ENCODE results near the gene GOLGA6L10. TPM values are rescaled to one million over a fixed set of nuclear protein-coding genes. Genes with fewer than 3 reads are reported as not detected.
"Not testable (repeated sequence)": the region's sequence is repeated elsewhere in the genome, so short reads cannot be mapped to it uniquely, and the experiment has no call there.

Gene GOLGA6L10
- total and polyA plus RNA-seq, 2 donors (not counting 1 experiment from before 2014, with no cell fraction given) = 0.16 to 0.99 TPM

- not testable (repeated sequence) for H4K20me1 ChIP-seq (ENCODE audit: control insufficient read depth, extremely low read depth, insufficient read depth, low read length); H3K27me3 ChIP-seq (ENCODE audit: control insufficient read depth, insufficient read depth, low read length); H3K9ac ChIP-seq (ENCODE audit: insufficient read depth, low read length); H3K4me3 ChIP-seq (replicated peaks in 1 of 4; ENCODE audit: control extremely low read depth in 1 of 4, insufficient read depth in 1 of 4, low read depth in 3 of 4, low read length in 4 of 4); H3K4me2 ChIP-seq (ENCODE audit: extremely low read depth, insufficient read depth, low read length); H2AFZ ChIP-seq (ENCODE audit: low read length); H3K4me1 ChIP-seq (ENCODE audit: control insufficient read depth, extremely low read depth, insufficient read depth, low read length); H3K79me2 ChIP-seq (ENCODE audit: control insufficient read depth, insufficient read depth, low read length); H3K9me3 ChIP-seq (ENCODE audit: control insufficient read depth, insufficient read depth, low read depth, low read length); H3K36me3 ChIP-seq (ENCODE audit: control insufficient read depth, insufficient read depth, low read length); H3K27ac ChIP-seq (ENCODE audit: insufficient read depth, low read length); DNase-seq (ENCODE audit: low read depth in 2 of 2)
These were observed 26.8 kb downstream of the GOLGA6L10 start for GRCh38 chr15:82322488-82322887.

DNA sequence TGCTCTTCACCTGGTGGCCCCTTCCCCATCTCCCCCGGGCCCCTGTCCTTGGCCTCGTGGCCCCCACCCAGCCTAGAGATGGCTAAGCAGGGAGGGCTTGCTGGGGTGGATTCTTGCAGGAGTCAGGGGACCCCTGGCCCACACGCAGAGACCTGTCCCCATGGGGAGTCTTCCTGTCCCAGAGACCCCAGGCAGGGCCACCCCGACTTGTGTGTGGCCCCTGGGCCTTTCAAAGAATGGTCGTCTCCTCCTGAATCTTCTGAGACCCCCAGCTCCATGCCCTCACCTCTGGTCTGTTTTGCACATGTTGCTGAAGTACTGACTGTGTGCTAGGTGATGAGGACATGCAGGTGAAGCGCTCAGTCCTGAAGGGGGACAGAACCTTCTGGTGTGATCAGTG is 28.4 kb downstream of the GOLGA6L10 start:
- not testable (repeated sequence) for H3K27ac ChIP-seq (ENCODE audit: insufficient read depth, low read length); H3K27me3 ChIP-seq (ENCODE audit: control insufficient read depth, insufficient read depth, low read length); H3K36me3 ChIP-seq (ENCODE audit: control insufficient read depth, insufficient read depth, low read length); H3K4me1 ChIP-seq (ENCODE audit: control insufficient read depth, extremely low read depth, insufficient read depth, low read length); DNase-seq (ENCODE audit: low read depth in 2 of 2); H2AFZ ChIP-seq (ENCODE audit: low read length); H3K9me3 ChIP-seq (ENCODE audit: control insufficient read depth, insufficient read depth, low read depth, low read length); H4K20me1 ChIP-seq (ENCODE audit: control insufficient read depth, extremely low read depth, insufficient read depth, low read length); H3K79me2 ChIP-seq (ENCODE audit: control insufficient read depth, insufficient read depth, low read length); H3K4me2 ChIP-seq (ENCODE audit: extremely low read depth, insufficient read depth, low read length); H3K4me3 ChIP-seq (replicated peaks in 1 of 4; ENCODE audit: control extremely low read depth in 1 of 4, insufficient read depth in 1 of 4, low read depth in 3 of 4, low read length in 4 of 4); H3K9ac ChIP-seq (ENCODE audit: insufficient read depth, low read length)

DNA sequence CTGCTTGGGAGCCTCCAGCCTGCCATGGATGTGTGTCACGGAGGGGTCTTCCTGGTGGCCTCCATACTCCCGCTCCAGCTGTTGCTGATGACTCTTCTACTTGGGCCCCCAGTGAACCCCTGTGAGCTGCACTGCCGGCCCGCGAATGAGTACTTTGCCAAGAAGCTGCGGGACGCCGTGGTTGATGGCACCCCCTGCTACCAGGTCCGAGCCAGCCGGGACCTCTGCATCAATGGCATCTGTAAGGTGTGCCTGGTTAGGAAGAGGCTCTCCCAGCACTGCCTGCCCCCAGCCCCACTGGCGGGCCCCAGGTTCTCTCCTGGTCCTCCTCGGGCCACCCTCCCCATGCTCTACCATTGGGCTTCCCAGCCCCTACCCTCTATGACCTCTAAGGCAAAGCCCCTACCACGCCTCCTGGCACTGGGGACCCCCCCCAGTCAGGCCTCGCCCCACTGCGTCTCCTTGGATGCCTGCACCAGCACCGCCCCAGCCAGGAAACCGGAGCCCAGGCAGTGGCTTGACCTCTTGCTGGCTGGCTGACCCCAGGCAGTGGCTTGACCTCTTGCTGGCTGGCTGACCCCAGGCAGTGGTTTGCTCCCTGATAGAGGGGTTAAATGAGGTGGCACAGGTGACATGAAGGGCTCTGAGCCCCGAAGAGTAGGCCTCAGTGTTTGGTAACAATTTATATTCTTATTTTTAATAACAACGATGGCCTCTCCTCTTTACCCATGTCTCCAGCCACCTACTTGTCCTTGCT is 29.6 kb downstream of the GOLGA6L10 start:
- H3K4me2 ChIP-seq (ENCODE audit: extremely low read depth, insufficient read depth, low read length); H2AFZ ChIP-seq (ENCODE audit: low read length); H3K9me3 ChIP-seq (ENCODE audit: control insufficient read depth, insufficient read depth, low read depth, low read length); H4K20me1 ChIP-seq (ENCODE audit: control insufficient read depth, extremely low read depth, insufficient read depth, low read length); H3K36me3 ChIP-seq (ENCODE audit: control insufficient read depth, insufficient read depth, low read length); H3K27me3 ChIP-seq (ENCODE audit: control insufficient read depth, insufficient read depth, low read length); H3K79me2 ChIP-seq (ENCODE audit: control insufficient read depth, insufficient read depth, low read length); H3K9ac ChIP-seq (ENCODE audit: insufficient read depth, low read length); H3K4me1 ChIP-seq (ENCODE audit: control insufficient read depth, extremely low read depth, insufficient read depth, low read length); DNase-seq (ENCODE audit: low read depth in 2 of 2); H3K4me3 ChIP-seq (replicated peaks in 1 of 4; ENCODE audit: control extremely low read depth in 1 of 4, insufficient read depth in 1 of 4, low read depth in 3 of 4, low read length in 4 of 4); H3K27ac ChIP-seq (ENCODE audit: insufficient read depth, low read length): not testable (repeated sequence)

DNA sequence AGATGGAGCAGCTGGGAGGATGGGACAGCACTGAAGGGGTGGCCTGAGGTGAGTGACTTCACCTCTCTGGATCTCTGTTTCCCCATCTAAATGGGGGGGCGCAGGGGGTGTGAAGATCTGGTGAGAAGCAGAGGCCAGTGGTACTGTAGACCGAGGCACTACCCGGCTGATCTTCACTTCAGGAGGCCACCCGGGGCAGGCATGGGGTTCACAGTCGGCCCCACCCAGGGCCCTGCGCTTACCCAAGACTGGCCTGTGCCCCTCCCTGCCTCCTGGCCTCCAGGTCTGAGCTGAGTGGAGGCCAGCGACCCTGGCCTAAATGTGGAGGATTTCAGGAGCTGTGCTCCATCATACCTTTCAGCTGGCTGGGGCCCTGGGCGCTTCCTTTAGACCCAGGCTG is 31.0 kb downstream of the GOLGA6L10 start:
- not testable (repeated sequence) for H3K27me3 ChIP-seq (ENCODE audit: control insufficient read depth, insufficient read depth, low read length); H3K9me3 ChIP-seq (ENCODE audit: control insufficient read depth, insufficient read depth, low read depth, low read length); H2AFZ ChIP-seq (ENCODE audit: low read length); H3K36me3 ChIP-seq (ENCODE audit: control insufficient read depth, insufficient read depth, low read length); H3K9ac ChIP-seq (ENCODE audit: insufficient read depth, low read length); H3K27ac ChIP-seq (ENCODE audit: insufficient read depth, low read length); H3K4me1 ChIP-seq (ENCODE audit: control insufficient read depth, extremely low read depth, insufficient read depth, low read length); H4K20me1 ChIP-seq (ENCODE audit: control insufficient read depth, extremely low read depth, insufficient read depth, low read length); H3K79me2 ChIP-seq (ENCODE audit: control insufficient read depth, insufficient read depth, low read length); H3K4me3 ChIP-seq (replicated peaks in 1 of 4; ENCODE audit: control extremely low read depth in 1 of 4, insufficient read depth in 1 of 4, low read depth in 3 of 4, low read length in 4 of 4); H3K4me2 ChIP-seq (ENCODE audit: extremely low read depth, insufficient read depth, low read length); DNase-seq (ENCODE audit: low read depth in 2 of 2)

DNA sequence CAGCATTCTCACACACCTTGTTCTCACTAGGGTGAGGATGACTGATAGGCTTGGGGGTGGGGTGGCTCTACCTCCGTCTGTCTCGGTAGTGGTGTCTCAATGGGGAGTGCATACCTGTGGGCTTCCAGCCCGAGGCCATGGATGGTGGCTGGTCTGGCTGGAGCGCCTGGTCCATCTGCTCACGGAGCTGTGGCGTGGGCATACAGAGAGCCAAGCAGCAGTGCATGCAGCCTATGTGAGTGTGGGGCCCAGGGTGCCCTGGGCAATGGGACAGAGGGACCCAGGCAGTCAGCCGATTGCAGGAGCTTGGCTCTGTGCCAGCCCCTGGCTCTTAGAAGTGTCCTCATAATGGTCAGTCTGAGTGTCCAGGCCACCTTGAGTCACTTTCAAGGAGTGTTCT is 31.8 kb downstream of the GOLGA6L10 start:
- H3K4me2 ChIP-seq (ENCODE audit: extremely low read depth, insufficient read depth, low read length); H4K20me1 ChIP-seq (ENCODE audit: control insufficient read depth, extremely low read depth, insufficient read depth, low read length); H3K27ac ChIP-seq (ENCODE audit: insufficient read depth, low read length); H2AFZ ChIP-seq (ENCODE audit: low read length); H3K9ac ChIP-seq (ENCODE audit: insufficient read depth, low read length); H3K27me3 ChIP-seq (ENCODE audit: control insufficient read depth, insufficient read depth, low read length); H3K36me3 ChIP-seq (ENCODE audit: control insufficient read depth, insufficient read depth, low read length); H3K4me1 ChIP-seq (ENCODE audit: control insufficient read depth, extremely low read depth, insufficient read depth, low read length); H3K4me3 ChIP-seq (replicated peaks in 1 of 4; ENCODE audit: control extremely low read depth in 1 of 4, insufficient read depth in 1 of 4, low read depth in 3 of 4, low read length in 4 of 4); H3K79me2 ChIP-seq (ENCODE audit: control insufficient read depth, insufficient read depth, low read length); H3K9me3 ChIP-seq (ENCODE audit: control insufficient read depth, insufficient read depth, low read depth, low read length); DNase-seq (ENCODE audit: low read depth in 2 of 2): not testable (repeated sequence)
